HUES6 (cell line): ENCODE data around the gene RIPPLY1.

Experiments used
- H3K27ac ChIP-seq: 2 replicates; pipeline ENCODE4 v1.7.0; 2013; ENCODE audit warnings: low read depth, mild to moderate bottlenecking, low read length, inconsistent platforms
- H3K27me3 ChIP-seq: 2 replicates; pipeline ENCODE4 v1.6.1; 2013; ENCODE audit warnings: low read length; ENCODE audit not compliant: control insufficient read depth, insufficient read depth
- H3K36me3 ChIP-seq: 2 replicates; pipeline ENCODE4 v1.6.1; 2013; ENCODE audit warnings: low read length; ENCODE audit not compliant: control insufficient read depth, insufficient read depth
- H3K4me1 ChIP-seq: 2 replicates; pipeline ENCODE4 v1.6.1; 2013; ENCODE audit warnings: low read length; ENCODE audit not compliant: control insufficient read depth, insufficient read depth
- H3K4me3 ChIP-seq: 2 replicates; pipeline ENCODE4 v1.5.1; 2013; ENCODE audit warnings: low read depth, low read length
- H3K9ac ChIP-seq: one replicate; pipeline ENCODE4 v1.6.1; 2013; ENCODE audit warnings: mild to moderate bottlenecking, low read length
- H3K9me3 ChIP-seq: 2 replicates; pipeline ENCODE4 v1.6.1; 2013; ENCODE audit warnings: low read depth, low read length; ENCODE audit not compliant: control insufficient read depth, insufficient read depth

Gene RIPPLY1

GRCh38 chrX:106903291-106903824 lies at the start of gene RIPPLY1:
TSS of gene RIPPLY1 (minus strand) at chrX:106903341. CDS start at chrX:106903287, 54 bp downstream.
- Histone ChIP-seq H3K27ac (no peak within 1 kb of the TSS), H3K9me3 (no peaks in the 10 kb centered on the region), H3K27me3 (peaks cover 46% of the 10 kb centered on the region), H3K9ac (no peak within 1 kb of the TSS), H3K4me1 (peaks cover 7% of the 10 kb centered on the region; the same call in 1 of the 2 replicates), H3K36me3 (no peaks in the 10 kb centered on the region), H3K4me3 (no peak within 1 kb of the TSS)

GRCh38 chrX:106952538-106952937 lies 49.4 kb upstream of the RIPPLY1 start:
- Histone ChIP-seq H3K9ac (no peak overlapping the region), H3K36me3 (peaks cover 12% of the 10 kb centered on the region), H3K9me3 (no peaks in the 10 kb centered on the region), H3K4me1 (no peaks in the 10 kb centered on the region), H3K27me3 (no peaks in the 10 kb centered on the region; the same call in 1 of the 2 replicates), H3K27ac (no peak overlapping the region), H3K4me3 (no peak overlapping the region)

GRCh38 chrX:106952089-106952488 lies 48.9 kb upstream of the RIPPLY1 start:
- Histone ChIP-seq H3K9ac (no peak overlapping the region), H3K27ac (no peak overlapping the region), H3K27me3 (no peaks in the 10 kb centered on the region; the same call in 1 of the 2 replicates), H3K4me3 (no peak overlapping the region), H3K4me1 (no peaks in the 10 kb centered on the region), H3K9me3 (no peaks in the 10 kb centered on the region), H3K36me3 (peaks cover 12% of the 10 kb centered on the region)

GRCh38 chrX:106951230-106951629 lies 48.1 kb upstream of the RIPPLY1 start:
- Histone ChIP-seq H3K36me3 (peaks cover 12% of the 10 kb centered on the region), H3K27me3 (no peaks in the 10 kb centered on the region; the same call in 1 of the 2 replicates), H3K9me3 (no peaks in the 10 kb centered on the region), H3K27ac (no peak overlapping the region), H3K4me1 (no peaks in the 10 kb centered on the region), H3K9ac (no peak overlapping the region), H3K4me3 (no peak overlapping the region)

DNA sequence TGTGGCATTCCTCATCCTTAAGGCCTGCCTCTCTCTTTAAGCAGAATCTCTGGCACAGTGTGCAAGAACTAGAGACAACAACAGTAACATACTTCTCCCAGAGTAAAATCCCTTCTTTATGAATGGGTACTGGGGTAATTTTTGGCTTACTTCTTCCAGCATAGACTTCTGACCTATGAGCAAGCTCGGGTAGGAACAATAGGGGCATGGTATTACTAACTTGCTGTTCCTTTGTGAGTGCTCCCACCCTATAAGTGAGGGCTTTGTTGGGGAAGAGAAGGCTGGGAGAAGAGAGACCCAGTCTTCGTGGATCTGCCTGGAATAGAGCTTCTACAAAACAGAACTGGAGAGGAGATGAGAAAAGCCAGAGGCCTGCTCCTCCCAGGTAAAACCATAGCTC lies 47.2 kb upstream of the RIPPLY1 start:
- Histone ChIP-seq H3K4me1 (no peaks in the 10 kb centered on the region), H3K36me3 (peaks cover 12% of the 10 kb centered on the region), H3K27ac (no peak overlapping the region), H3K9ac (no peak overlapping the region), H3K9me3 (no peaks in the 10 kb centered on the region), H3K27me3 (no peaks in the 10 kb centered on the region; the same call in 1 of the 2 replicates), H3K4me3 (no peak overlapping the region)

DNA sequence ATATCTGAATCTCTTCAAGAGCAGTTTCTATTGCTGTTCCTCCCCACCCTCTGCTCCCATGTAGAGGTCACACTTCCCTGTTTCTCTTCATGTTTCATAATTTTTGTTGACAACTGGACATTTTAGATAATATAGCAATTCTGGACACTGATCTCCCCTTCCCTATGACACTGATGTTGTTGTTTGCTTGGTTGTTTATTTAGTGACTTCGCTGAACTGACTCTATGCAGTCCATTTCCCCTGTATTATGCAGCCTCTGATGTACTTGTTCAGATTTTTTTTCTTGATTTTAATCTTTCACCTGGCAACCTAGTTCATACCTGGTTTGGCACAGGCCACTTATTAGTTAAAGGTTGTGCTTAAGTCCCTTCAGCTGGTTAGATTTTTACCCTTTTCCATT lies 46.2 kb upstream of the RIPPLY1 start:
- no peaks in the 10 kb centered on the region for H3K9me3 ChIP-seq
- H3K4me3 ChIP-seq: no peak overlapping the region
- no peak overlapping the region for H3K27ac ChIP-seq
- H3K4me1 ChIP-seq: no peaks in the 10 kb centered on the region
- no peaks in the 10 kb centered on the region; the same call in 1 of the 2 replicates for H3K27me3 ChIP-seq
- H3K36me3 ChIP-seq: peaks cover 10% of the 10 kb centered on the region
- no peak overlapping the region for H3K9ac ChIP-seq

DNA sequence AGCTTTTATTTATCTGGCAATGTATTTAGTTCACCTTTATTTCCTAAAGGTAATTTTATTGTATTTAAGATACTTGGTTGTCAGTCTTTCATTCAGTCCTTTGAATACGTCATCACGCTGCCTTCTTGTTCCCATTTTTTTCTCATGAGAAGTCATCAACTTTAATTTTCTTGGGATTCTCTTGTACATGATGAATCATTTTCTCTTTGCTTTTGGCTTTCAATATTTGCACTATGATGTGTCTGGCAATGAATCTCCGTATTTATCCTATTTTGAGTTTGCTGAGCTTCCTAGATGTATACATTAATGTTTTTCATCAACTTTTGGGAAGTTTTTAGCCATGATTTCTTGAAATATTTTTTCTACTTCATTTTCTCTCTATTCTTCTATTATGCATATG lies 45.5 kb upstream of the RIPPLY1 start:
- H3K27me3 ChIP-seq: no peaks in the 10 kb centered on the region; the same call in 1 of the 2 replicates
- H3K27ac ChIP-seq: no peak overlapping the region
- no peak overlapping the region for H3K9ac ChIP-seq
- no peaks in the 10 kb centered on the region for H3K4me1 ChIP-seq
- no peak overlapping the region for H3K4me3 ChIP-seq
- H3K36me3 ChIP-seq: peaks cover 4% of the 10 kb centered on the region; the same call in 1 of the 2 replicates
- H3K9me3 ChIP-seq: no peaks in the 10 kb centered on the region

GRCh38 chrX:106946464-106946863 lies 43.3 kb upstream of the RIPPLY1 start:
- H3K4me1 ChIP-seq: no peaks in the 10 kb centered on the region
- no peak overlapping the region for H3K27ac ChIP-seq
- H3K9me3 ChIP-seq: no peaks in the 10 kb centered on the region
- peaks cover 16% of the 10 kb centered on the region for H3K36me3 ChIP-seq
- H3K27me3 ChIP-seq: peaks cover 5% of the 10 kb centered on the region; the same call in 1 of the 2 replicates
- H3K9ac ChIP-seq: no peak overlapping the region
- no peak overlapping the region for H3K4me3 ChIP-seq

GRCh38 chrX:106940068-106940467 lies 36.9 kb upstream of the RIPPLY1 start:
- Histone ChIP-seq H3K27me3 (peaks cover 5% of the 10 kb centered on the region; the same call in 1 of the 2 replicates), H3K4me1 (no peaks in the 10 kb centered on the region), H3K9ac (no peak overlapping the region), H3K9me3 (no peaks in the 10 kb centered on the region), H3K27ac (no peak overlapping the region), H3K4me3 (no peak overlapping the region), H3K36me3 (peaks cover 26% of the 10 kb centered on the region)

- Histone ChIP-seq H3K4me1 (no peaks in the 10 kb centered on the region), H3K9me3 (no peaks in the 10 kb centered on the region), H3K27ac (no peak overlapping the region), H3K9ac (no peak overlapping the region), H3K4me3 (no peak overlapping the region), H3K36me3 (peaks cover 26% of the 10 kb centered on the region), H3K27me3 (peaks cover 5% of the 10 kb centered on the region; the same call in 1 of the 2 replicates)
These were observed 36.4 kb upstream of the RIPPLY1 start for GRCh38 chrX:106939566-106939965.

DNA sequence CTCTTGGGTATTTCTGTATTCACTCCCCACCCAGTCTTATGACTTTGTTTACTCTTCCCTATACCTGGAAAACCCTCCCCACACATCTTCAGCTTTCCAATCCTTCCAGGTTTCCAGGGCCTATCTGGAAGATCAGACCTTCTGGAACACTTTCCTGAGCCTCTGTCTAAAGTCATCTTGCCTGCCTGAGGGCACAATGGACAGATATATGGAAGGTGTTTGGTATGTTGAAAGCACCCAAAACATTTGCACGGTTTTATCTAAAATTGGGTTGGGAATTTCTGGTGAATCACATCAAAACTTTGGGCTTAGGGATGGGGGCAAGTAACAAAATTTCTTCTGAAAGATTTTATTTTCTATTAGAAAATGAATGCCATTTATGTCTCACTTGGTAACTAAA lies 33.1 kb upstream of the RIPPLY1 start:
- peaks cover 10% of the 10 kb centered on the region; the same call in 1 of the 2 replicates for H3K4me1 ChIP-seq
- H3K27ac ChIP-seq: no peak overlapping the region
- no peaks in the 10 kb centered on the region; the same call in 1 of the 2 replicates for H3K27me3 ChIP-seq
- H3K9ac ChIP-seq: no peak overlapping the region
- peaks cover 8% of the 10 kb centered on the region; the same call in 1 of the 2 replicates for H3K36me3 ChIP-seq
- no peak overlapping the region for H3K4me3 ChIP-seq
- H3K9me3 ChIP-seq: no peaks in the 10 kb centered on the region
